HG02852 (cell line): ENCODE results near the gene ISL2.
"Not testable (repeated sequence)": the region's sequence is repeated elsewhere in the genome, so short reads cannot be mapped to it uniquely, and the experiment has no call there.

Source experiments
- ATAC-seq: cut with Tn5 transposase; IDR thresholded peaks from one replicate; pipeline ENCODE4 v1.9.1; 2021; ENCODE audit warnings: mild to moderate bottlenecking, moderate library complexity; ENCODE audit not compliant: unreplicated experiment

ISL2 gene

DNA sequence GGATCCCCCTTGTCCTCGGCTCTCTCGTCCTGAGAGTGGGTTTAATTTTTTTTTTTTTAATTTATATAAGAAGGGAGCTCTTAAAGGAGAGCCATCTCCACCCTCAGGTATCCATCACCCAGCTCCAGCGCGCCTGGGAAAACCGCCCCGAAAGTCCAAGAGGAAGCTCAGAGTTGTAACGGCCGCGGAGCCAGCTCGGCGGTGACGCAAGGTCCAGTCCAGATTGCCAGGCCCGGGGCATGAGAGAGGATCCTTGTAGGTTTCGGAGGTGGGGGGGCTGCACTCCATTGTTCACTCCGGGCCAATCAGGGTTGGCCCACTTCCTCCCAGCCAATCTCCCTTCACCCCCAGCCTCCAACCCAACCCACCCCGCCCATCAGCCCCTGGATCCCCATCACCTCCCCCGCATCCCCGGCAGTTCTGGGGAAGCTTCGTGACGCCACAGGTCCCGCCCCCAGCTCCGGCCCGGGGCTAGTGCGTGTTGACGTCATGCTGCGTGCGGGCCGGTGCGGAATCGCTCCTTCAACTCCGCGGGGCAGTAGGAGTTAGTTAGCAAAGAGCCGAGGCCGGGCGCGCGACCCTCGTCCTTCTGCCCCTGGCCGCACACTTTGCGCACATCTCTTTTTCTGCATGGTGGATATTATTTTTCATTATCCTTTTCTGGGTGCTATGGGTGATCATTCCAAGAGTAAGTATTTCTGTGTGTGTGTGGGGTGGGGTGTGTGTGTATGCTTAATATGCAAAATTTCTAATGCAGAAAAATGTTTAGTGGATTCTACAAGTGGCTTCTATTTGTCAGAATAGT lies at the start of gene ISL2:
Gene ISL2, plus strand, starts transcription at position 520 of the 805 bp plus-strand sequence. Its CDS starts 111 bp downstream, at position 631.
- ATAC-seq: peak; percentile 53

DNA sequence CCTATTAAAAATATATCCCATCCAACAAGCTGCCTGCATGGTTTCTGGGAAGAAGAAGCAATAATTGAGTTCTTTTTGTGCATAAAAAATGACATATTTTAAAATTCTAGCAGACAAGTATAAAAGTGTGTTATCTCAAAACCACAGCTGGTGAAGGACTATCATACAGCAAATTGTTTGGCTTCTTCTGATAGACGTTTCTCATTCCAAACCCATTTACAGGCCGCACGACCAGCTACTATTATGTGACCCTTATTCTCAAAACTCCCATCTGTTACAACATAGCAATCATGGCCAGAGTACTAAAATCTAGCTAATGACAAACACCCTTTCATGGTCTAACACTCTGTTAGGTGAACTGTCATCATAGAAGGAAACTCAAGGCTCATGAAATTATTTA lies 47.0 kb upstream of the ISL2 start:
- ATAC-seq: no peak

DNA sequence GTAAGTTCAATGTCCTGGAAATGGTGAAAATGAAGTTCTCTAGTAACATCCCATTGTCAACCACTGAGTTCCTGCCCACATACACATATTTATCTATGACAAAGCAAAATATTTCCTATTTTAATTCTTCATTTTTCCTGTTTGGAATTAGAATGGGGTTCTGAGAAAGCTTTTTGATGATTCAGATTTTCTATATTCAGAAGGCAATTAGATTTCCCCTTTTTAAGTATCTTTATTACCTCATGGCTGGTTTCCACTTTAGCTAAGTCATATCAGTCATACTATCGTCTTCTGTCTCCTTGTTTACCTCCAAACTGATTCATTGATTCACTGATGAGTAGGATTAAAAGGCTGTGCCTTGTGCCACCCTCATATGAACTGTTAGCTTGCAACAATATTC lies 43.2 kb upstream of the ISL2 start:
- no peak for ATAC-seq

DNA sequence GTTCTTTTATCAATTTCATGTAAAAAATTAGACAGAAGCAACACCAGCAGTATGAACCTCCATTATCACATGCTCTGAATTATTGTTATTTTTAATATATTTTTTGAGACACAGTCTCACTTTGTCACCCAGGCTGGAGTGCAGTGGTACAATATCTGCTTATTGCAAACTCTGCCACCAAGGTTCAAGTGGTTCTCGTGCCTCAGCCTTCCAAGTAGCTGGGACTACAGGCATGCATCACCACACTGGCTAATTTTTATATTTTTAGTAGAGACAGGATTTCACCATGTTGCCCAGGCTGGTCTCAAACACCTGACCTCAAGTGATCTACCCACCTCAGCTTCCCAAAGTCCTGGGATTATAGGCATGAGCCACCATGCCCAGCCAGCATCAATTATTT lies 42.1 kb upstream of the ISL2 start:
- not testable (repeated sequence) for ATAC-seq

DNA sequence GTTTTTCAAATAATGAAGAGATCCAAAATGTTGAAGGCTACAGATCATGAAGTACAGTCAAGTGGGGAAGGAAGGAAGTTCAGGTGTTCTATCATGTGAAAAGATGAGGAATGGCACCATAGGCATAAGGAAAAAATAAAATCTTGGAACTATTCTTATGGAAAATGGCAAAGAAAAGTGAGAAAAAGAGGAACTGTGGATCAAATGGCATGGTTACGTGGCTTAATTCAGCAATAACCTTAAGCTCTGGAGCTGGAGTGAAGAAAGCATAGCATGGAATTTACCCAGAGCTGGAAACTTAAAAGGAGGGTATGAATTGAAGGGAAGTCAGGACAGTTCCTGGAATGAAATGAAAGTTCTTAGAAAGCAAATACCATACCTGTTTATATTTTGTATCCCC lies 39.7 kb upstream of the ISL2 start:
- no peak for ATAC-seq

DNA sequence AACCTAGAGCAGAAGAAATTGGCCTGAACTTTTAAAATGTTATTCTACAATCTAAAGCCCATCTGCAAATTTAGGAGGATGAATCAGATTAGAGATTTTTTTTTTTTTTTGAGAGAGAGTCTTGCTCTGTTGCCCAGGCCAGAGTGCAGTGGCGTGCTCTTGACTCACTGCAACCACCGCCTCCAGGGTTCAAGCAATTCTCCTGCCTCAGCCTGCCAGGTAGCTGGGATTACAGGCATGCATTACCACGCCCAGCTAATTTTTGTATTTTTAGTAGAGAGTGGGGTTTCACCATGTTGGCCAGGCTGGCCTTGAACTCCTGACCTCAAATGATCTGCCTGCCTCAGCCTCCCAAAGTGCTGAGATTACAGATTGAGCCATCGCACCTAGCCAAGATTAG lies 38.6 kb upstream of the ISL2 start:
- not testable (repeated sequence) for ATAC-seq

DNA sequence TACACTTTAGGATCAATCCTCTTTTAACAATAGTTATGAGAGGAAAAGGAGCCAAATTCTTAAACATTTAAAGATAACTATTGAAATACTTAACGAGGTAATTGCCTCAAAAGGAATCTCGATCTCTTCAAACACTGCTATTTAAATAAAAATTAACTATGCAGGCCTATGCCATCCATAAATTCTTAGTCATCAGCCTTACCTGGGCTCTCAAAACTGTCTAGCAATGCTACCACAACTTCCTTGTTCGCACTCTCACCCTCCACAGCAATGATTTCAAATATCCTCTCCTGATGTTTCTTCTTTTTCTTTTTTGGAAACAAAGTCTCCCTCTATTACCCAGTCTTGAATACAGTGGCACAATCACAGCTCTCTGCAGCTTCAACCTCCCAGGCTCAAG lies 37.6 kb upstream of the ISL2 start:
- no peak for ATAC-seq

DNA sequence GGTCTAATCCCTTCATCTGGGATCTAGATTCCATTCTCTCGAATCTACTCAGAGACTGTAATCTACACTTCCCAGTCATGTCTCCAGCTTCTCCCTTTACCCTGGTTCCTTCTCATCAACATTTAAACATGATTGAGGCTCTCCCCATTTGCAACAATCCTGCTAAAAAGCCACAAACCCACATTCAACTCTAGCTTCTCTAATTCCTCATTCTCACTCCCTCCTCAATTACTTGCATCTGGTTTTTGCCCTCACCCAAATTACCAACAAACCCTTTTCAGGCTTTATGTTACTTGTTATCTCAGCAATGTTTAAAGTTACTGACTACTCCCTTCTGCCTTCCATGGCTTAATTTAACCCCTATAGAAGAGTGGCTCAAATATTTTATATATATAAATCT lies 36.8 kb upstream of the ISL2 start:
- no peak for ATAC-seq

DNA sequence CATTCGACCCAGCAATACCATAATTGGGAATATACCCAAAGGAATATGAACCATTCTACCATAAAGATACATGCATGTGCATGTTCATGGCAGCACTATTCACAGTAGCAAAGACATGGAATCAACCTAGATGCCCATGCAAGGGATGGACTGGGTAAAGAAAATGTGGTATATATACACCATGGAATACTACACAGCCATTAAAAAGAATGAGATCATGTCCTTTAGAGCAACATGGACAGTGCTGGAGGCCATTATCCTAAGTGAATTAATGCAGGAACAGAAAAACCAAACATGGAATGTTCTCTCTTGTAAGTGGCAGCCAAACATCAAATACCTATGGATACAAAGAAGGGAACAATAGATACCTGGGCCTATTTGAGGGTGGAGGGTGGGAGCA lies 32.7 kb upstream of the ISL2 start:
- no peak for ATAC-seq

DNA sequence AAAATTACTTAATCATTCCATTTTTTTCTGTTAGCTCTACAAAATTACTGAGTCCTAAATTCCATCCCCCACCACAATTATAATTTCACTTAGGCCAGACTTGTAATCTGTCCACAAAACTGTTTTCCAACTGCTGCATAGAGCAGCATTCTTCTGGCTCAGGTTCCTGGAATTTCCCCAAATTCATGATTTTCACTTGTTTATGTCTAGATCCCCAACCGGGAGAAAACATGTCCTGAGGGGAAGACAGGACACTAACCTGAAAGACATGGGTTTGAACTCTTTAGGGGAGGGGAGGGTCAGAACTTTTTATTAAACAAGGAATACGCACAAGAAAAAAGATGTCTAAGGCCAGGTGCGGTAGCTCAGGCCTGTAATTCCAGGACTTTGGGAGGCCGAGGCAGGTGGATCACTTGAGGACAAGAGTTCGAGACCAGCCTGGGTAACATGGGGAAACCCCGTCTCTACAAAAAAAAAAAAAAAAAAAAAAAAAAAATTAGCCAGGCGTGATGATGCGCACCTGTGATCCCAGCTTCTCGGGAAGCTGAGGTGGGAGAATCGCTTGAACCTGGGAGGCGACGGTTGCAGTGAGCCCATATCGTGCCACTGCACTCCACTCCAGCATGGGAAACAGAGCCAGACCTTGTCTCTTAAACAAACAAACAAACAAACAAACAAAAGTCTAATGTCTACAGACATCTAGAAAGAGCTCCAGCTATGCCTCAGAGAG lies 26.8 kb upstream of the ISL2 start:
- ATAC-seq: no peak

DNA sequence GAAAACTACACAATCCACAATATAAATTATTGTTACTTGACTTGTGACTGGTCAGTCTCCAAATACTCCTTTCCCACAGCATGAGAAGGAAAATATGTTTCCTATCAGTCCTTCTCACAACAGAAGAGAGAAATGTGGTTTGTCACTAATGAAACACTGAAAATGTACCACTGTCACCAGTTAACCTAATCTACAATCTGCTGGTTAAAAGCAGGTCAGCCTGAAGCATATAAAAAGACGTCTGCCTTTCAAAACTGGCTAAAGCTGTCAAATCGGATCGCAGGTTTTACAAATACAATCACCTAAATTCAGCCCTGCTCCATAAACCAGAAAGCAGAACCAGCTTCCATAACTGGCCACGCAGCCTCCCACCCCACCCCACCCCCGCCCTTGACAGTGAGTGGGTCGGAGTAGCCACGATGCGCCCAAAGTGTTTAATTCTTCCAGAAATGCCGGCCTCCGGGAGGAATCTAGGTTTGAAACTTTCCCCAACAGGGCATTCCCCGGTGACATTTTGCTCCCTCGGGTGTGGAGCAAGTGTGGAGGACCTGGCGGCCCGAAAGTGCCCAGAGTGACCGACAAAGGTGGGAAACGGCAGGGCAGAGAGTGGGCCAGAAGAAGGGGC lies 26.0 kb upstream of the ISL2 start:
- peak; percentile 5 for ATAC-seq

DNA sequence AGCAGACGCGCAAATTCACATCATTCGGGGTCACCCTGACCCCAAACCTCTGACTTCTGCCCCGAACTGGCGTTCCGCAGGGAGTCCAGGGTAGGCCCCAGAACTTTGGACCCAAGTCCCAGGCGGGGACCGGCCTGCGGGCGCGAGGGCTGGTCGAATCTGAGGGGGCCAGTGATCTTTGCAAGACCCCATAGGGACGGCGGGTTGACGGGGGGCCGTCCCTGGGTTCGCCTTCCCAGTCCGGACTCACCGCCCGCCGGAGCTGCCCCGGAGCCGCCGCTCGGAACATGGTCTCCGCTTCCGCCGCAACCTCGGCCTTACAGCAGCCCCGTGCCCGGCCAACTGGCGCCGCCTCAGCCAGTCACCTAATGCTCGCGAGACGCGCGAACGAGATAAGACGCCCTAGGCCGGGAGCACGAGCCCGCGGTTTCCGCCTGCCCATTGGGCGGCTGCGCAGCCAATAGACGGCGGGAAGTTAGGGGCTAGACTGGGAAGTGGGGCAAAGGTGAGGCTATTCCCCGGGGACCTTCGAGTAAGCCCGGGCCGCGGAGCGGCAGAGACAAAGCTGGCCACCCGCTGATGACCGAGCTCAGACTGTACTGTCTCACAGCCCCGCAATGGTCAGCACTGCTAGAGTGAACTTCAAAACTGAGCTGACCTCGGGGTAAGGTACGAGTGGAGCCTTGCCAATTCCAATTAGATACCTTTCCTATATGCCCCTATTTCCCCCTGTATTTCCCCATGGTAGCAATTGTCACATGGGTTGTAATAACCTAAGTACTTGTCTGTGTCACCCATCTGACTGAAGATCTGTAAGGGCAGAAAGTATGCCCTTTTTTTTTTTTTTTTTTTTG lies 25.2 kb upstream of the ISL2 start, which contains the start of gene ETFA:
Gene ETFA, minus strand, starts transcription at position 370 of the 854 bp plus-strand sequence. Its CDS starts 81 bp downstream, at position 289.
- peak; percentile 96 for ATAC-seq

DNA sequence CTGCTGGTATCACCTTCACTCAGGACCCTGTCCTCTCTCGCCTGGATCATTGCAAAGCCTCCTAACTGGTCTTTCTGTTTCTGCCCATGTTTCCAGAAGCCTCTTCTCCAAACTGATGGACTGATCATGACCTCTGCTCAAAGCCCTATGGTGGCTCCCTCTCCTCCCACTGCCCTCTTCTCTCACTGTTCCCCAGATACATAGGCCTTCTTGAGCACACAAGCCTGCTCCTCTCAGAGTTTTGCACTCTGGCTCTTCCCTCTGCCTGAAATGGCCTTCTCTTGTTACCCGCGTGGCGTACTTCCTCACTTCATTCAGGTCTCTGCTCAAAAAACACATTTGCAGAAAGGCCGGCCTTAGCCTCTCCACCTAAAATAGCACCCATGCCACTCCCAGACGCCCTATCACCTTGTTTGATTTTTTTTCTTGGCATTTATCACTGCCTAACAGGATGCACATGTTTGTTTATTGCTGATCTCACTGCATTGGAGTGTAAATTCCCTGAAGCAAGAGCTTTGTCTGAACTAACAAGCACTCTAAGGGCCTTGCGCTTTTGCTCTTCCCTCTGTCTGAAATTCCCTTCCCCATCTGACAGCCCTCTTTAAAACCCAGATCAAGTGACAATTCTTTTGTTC lies 23.9 kb upstream of the ISL2 start:
- no peak for ATAC-seq

DNA sequence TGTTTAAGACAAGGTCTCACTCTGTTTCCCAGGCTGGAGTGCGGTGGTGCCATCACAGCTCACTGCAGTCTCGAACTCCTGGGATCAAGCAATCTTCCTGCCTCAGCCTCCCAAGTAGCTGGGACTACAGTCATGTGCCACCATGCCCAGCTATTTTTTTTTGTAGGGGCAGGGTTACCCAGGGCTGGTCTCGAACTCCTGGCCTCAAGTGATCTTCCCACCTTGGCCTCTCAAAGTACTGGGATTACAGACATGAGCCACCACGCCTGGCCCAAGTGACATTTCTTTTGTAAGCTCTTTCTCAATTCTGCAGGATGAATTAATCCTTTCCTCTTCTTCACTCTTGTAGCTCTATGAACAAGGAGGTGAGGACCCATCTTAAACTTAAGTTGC lies 23.4 kb upstream of the ISL2 start:
- not testable (repeated sequence) for ATAC-seq

DNA sequence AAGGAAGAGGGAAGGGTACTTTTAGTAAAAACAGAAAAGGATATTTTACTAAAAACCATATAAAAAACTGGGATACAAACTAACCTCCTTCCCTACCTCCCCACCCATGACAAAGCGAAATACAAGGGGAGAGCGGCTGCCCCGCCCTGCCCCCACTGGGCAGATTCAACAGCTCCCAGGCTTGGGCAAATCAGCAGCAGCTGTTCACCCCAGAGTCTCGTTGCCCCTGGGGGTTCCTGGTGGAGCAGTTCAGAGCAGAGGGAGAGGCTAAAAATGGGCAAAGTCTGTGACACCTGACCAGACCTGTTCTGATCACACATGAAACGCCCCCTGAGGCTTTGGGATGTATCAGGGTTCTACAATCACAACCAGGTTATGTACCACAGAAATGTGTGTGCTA lies 22.8 kb upstream of the ISL2 start:
- no peak for ATAC-seq

DNA sequence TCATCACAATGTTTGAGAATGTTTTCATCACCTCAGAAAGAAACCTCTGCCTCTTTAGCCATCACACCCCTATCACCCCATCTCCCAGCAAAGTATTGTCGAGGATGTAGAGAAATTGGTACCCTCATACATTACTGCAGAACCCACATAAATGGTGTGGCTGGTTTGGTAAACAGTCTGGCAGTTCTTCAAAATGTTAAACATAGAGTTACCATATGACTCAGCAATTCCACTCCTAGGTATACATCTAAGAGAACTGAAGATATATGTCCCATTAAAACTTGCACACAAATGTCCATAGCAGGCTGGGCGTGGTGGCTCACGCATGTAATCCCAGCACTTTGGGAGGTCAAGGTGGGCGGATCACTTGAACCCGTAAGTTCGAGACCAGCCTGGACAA lies 16.6 kb upstream of the ISL2 start:
- ATAC-seq: no peak

DNA sequence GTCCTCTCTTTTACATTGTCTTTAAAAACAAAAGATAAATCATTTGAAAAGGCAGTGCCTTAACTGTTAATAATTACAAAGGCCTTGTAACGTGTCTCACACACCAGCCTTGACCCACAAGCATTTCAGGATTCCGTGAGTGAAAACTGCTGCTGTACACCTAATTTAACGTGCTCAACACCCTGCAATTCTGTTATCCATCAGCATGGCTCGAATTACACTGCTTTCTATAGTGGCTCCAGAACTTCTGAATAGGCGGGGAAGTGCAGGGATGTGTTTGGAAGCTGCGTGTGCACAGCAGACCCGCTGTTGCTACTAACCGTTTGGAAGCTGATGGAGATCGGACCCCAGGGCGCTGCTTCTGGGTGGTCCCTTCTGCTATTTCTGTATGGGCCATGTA lies 15.4 kb upstream of the ISL2 start:
- ATAC-seq: no peak

DNA sequence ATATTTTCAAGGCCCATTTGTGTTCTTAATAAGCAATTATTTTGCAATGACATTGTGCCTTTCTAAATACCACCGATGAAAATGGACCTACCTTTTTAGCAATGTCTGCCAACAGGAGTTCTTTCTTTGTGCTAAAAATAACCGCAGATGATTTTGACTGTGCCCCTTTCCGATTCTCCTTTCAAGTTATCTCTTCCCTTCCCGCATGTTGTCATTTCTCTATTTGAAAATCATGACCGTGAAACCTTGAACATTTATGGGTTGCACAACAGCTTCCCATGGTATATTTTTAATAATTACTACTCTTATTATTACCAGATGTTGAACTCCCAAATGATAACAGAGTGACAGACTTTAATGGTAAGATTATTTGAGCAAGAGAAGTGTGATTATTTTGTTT lies 15.0 kb upstream of the ISL2 start:
- ATAC-seq: no peak

DNA sequence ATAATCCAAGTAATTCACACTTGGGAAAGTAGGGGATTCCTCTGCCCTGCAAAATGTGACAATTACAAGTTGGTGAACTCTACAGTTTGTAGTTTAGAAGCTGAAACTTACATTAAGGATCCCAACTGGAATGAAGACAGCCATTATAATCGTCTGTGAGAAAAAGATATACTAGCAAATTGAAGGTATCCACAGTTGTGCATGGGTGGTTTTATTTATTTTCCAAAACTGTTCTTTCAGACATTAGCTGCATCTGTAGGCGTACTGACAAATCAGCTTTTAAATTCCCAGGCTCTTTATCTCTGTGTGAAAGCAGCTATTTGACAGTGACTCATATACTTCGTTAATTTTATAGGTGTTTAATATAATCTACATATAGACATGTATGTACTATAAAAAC lies 12.5 kb upstream of the ISL2 start:
- ATAC-seq: no peak

DNA sequence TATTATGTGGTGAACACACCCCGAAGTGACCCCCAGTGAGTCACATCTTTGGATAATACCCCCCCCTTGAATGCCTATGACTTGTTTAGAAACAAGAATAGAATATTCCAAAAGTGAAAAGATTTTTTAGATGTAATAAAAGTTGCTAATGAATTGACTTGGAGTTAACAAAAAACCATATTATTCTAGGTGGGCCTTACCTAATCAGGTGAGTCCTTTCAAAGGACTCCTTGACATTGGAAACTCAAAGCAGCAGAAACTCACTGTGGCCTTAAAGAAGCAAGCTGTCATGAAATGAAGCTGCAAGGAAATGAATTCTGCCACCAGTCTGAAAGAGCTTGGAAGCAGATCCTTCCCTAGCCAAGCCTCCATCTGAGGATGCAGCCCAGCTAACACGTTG lies 10.9 kb upstream of the ISL2 start:
- no peak for ATAC-seq
